SU-DHL-6 (cell line): ENCODE data around the gene HIF3A.

Source experiments
- H2AFZ ChIP-seq: fragments of 200-600 bp; sonication (generic); 2 replicates; pipeline ENCODE4 v1.6.1; 2014; ENCODE audit warnings: low read depth, mild to moderate bottlenecking, moderate library complexity, mixed read lengths, antibody characterized with exemption, low read length; ENCODE audit not compliant: severe bottlenecking
- H3F3A ChIP-seq: fragments of 200-600 bp; shearing (Covaris generic); 2 replicates; pipeline ENCODE4 v1.6.0; 2016; ENCODE audit warnings: antibody characterized with exemption, mild to moderate bottlenecking; ENCODE audit not compliant: insufficient read depth
- H3K27ac ChIP-seq: fragments of 200-600 bp; sonication (generic); 2 replicates; pipeline ENCODE4 v1.5.1; 2016; ENCODE audit warnings: low read depth, mild to moderate bottlenecking, low read length, moderate library complexity, mixed read lengths
- H3K27me3 ChIP-seq: fragments of 200-600 bp; sonication (generic), shearing (Covaris generic); 2 replicates; pipeline ENCODE4 v1.6.0; 2014; ENCODE audit warnings: mild to moderate bottlenecking, low read length
- H3K36me3 ChIP-seq: fragments of 200-600 bp; sonication (generic); 2 replicates; pipeline ENCODE4 v1.6.1; 2014; ENCODE audit warnings: mild to moderate bottlenecking, low read length, mixed read lengths
- H3K4me2 ChIP-seq: fragments of 300-600, 200-600 bp; shearing (Covaris generic), sonication (generic); 2 replicates; pipeline ENCODE4 v1.6.0; 2014; ENCODE audit warnings: low read length, low read depth, mild to moderate bottlenecking; ENCODE audit not compliant: poor library complexity, severe bottlenecking
- H3K4me3 ChIP-seq: fragments of 200-600 bp; sonication (generic); 2 replicates; pipeline ENCODE4 v1.5.1; 2014; ENCODE audit warnings: antibody characterized with exemption, low read length, mild to moderate bottlenecking, mixed read lengths; ENCODE audit not compliant: insufficient read depth, poor library complexity, severe bottlenecking
- H3K79me2 ChIP-seq: fragments of 200-600 bp; sonication (generic); 2 replicates; pipeline ENCODE4 v1.6.1; 2014; ENCODE audit warnings: mild to moderate bottlenecking, low read length, moderate library complexity; ENCODE audit not compliant: insufficient read depth
- H3K9ac ChIP-seq: fragments of 200-600 bp; sonication (generic); 2 replicates; pipeline ENCODE4 v1.7.0; 2014; ENCODE audit warnings: mild to moderate bottlenecking, low read length
- H3K9me2 ChIP-seq: fragments of 200-600 bp; sonication (generic); replicated peaks from 2 replicates; pipeline ENCODE4 v1.6.1; 2014; ENCODE audit warnings: low read length; ENCODE audit not compliant: insufficient read depth
- H3K9me3 ChIP-seq: fragments of 200-600 bp; sonication (generic); 2 replicates; pipeline ENCODE4 v1.6.1; 2014; ENCODE audit warnings: low read length, mixed read lengths; ENCODE audit not compliant: insufficient read depth
- H4K20me1 ChIP-seq: fragments of 200-600 bp; sonication (generic); 2 replicates; pipeline ENCODE4 v1.6.1; 2014; ENCODE audit warnings: low read depth, mild to moderate bottlenecking, antibody characterized with exemption, low read length, moderate library complexity, mixed read lengths
- EZH2phosphoT487 ChIP-seq: fragments of 200-600 bp; sonication (generic), shearing (Covaris generic); conservative IDR thresholded peaks from 2 replicates; pipeline ENCODE4 v1.6.1; 2018; ENCODE audit warnings: mild to moderate bottlenecking, antibody characterized with exemption, low read length, moderate library complexity, mixed read lengths
- TF ChIP-seq, protein P1 (sequence below): fragments of 200-600 bp; sonication (generic); IDR thresholded peaks from one replicate; pipeline ENCODE4 v1.5.1; 2017; ENCODE audit warnings: antibody characterized with exemption, mild to moderate bottlenecking, low read length, moderate library complexity; ENCODE audit not compliant: insufficient read depth, poor library complexity, severe bottlenecking

The HIF3A gene

DNA sequence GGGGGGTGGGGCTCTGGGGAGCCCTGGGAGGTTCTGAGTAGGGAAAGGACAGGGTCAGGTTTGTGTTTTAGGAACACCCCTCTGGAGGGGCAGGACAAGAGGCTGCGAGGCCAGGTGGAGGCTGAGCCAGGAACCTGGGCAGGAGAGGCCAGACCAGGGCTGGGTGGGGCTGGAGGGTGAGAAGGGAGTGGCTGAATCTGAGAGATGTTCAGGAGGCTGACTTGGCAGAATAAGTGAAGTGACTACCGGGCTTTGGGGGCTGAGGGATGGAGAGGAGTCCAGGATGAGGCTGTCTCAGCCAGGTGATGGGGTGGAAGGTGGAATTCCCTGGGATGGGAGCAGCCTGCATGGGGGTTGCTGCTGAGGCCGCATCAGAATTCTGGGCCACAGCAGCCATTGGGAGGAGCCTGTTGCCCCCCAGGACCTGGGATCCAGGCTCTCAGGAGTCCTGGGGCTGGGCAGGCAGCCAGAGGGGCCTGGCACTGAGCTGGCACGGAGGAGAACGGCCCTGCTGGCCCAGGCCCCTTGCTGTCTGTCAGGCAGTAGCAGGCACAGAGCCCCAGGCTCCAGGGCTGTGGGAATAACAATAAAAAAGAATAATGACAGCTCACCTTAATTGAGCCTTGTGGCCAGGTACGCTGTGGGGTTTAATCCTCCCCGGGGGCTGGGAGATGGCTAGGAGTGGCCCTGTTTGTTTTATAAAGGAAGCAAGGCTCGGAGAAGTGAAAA is 53.4 kb downstream of the HIF3A start:
- Histone ChIP-seq H3K4me3 (peak overlapping the region; percentile 42), H3K9me3 (no peaks in the 10 kb centered on the region), H3K36me3 (no peaks in the 10 kb centered on the region), H2AFZ (no peak overlapping the region), H3K9ac (peak overlapping the region; percentile 50), H3K4me2 (peak overlapping the region; percentile 60), H3K9me2 (no peaks in the 10 kb centered on the region), H3K27me3 (no peaks in the 10 kb centered on the region), H3K79me2 (peaks cover 71% of the 10 kb centered on the region), H3F3A (peaks cover 3% of the 10 kb centered on the region; the same call in 1 of the 2 replicates), H3K27ac (peak overlapping the region; percentile 69), H4K20me1 (no peaks in the 10 kb centered on the region)
- TF ChIP-seq, protein P1, sequence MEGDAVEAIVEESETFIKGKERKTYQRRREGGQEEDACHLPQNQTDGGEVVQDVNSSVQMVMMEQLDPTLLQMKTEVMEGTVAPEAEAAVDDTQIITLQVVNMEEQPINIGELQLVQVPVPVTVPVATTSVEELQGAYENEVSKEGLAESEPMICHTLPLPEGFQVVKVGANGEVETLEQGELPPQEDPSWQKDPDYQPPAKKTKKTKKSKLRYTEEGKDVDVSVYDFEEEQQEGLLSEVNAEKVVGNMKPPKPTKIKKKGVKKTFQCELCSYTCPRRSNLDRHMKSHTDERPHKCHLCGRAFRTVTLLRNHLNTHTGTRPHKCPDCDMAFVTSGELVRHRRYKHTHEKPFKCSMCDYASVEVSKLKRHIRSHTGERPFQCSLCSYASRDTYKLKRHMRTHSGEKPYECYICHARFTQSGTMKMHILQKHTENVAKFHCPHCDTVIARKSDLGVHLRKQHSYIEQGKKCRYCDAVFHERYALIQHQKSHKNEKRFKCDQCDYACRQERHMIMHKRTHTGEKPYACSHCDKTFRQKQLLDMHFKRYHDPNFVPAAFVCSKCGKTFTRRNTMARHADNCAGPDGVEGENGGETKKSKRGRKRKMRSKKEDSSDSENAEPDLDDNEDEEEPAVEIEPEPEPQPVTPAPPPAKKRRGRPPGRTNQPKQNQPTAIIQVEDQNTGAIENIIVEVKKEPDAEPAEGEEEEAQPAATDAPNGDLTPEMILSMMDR, result no peak
- TF ChIP-seq EZH2phosphoT487, result no peak

- TF ChIP-seq, protein P1, result no peak
- no peak for TF ChIP-seq EZH2phosphoT487
- H3K4me2 ChIP-seq, result peak overlapping the region; percentile 60
- no peaks in the 10 kb centered on the region for H3K9me2 ChIP-seq
- H3K9ac ChIP-seq, result peak overlapping the region; percentile 50
- H2AFZ ChIP-seq, result no peak overlapping the region
- peaks cover 3% of the 10 kb centered on the region; the same call in 1 of the 2 replicates for H3F3A ChIP-seq
- no peaks in the 10 kb centered on the region for H4K20me1 ChIP-seq
- H3K9me3 ChIP-seq, result no peaks in the 10 kb centered on the region
- H3K27me3 ChIP-seq, result no peaks in the 10 kb centered on the region
- H3K36me3 ChIP-seq, result no peaks in the 10 kb centered on the region
- peak overlapping the region; percentile 42 for H3K4me3 ChIP-seq
- H3K27ac ChIP-seq, result peak overlapping the region; percentile 69
- H3K79me2 ChIP-seq, result peaks cover 71% of the 10 kb centered on the region
Measured at GRCh38 chr19:46350758-46351159, 53.9 kb downstream of the HIF3A start.

GRCh38 chr19:46351241-46352041 is 54.6 kb downstream of the HIF3A start:
- Histone ChIP-seq H3K4me3 (peak overlapping the region; percentile 42), H3K27ac (peak overlapping the region; percentile 69), H3K9me3 (no peaks in the 10 kb centered on the region), H3F3A (peaks cover under 1% of the 10 kb centered on the region; the same call in 1 of the 2 replicates), H3K27me3 (no peaks in the 10 kb centered on the region), H2AFZ (no peak overlapping the region), H3K79me2 (peaks cover 71% of the 10 kb centered on the region), H3K36me3 (no peaks in the 10 kb centered on the region), H3K4me2 (peak overlapping the region; percentile 60), H3K9ac (peak overlapping the region; percentile 50), H3K9me2 (no peaks in the 10 kb centered on the region), H4K20me1 (no peaks in the 10 kb centered on the region)
- TF ChIP-seq, protein P1, result no peak
- TF ChIP-seq EZH2phosphoT487, result no peak
